Measurements from ENCODE around the gene MMP15.
A peak's percentile ranks its signal among the peaks of the same experiment; 100 is the strongest.

The MMP15 gene

GRCh38 chr16:58034128-58034685, 8.7 kb downstream of the MMP15 start:
- no peak for DNase-seq

DNA sequence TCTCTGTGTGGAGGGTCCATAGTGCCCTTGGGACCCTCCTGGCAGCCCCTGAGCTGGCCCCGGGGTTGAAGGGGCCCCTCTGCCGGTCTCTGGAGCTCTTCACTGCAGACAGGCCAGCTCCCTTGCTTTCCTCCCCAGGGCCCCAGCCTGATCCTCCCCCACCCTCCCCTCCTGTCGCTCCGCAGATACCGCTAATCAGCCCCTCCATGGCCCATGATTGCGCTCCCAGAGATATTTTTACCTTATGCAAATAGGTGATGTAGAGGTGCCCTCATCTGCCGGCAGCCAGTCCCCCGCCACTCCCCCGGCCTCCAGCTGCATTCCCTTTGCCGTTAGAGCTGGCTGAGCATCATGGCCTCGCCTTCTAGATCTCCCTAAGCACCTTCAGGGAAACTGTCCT, 9.2 kb downstream of the MMP15 start:
- no peak for DNase-seq

- peak in 1 of 56 donors; percentile 17 for DNase-seq
Measured at GRCh38 chr16:58035356-58036170, 10.0 kb downstream of the MMP15 start.

DNA sequence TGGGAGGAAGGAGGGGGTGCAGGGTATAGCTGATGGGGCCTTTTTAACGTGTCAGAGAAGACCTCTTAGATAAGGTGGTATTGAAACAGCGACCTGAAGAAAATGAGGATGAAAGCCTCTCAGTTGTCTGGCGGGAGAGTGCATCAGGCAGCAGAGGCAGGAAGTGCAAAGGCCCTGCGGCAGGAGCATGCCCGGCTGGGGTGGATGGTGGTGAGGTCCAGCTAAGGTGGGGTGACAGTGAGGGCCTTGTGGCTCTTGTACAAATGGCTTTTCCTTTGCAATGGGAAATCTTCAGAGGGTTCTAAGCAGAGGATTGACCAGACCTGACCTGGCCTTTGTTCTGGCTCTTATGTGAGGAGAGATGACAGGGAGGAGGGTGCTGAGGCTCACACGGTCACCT, 11.4 kb downstream of the MMP15 start:
- no peak for DNase-seq

DNA sequence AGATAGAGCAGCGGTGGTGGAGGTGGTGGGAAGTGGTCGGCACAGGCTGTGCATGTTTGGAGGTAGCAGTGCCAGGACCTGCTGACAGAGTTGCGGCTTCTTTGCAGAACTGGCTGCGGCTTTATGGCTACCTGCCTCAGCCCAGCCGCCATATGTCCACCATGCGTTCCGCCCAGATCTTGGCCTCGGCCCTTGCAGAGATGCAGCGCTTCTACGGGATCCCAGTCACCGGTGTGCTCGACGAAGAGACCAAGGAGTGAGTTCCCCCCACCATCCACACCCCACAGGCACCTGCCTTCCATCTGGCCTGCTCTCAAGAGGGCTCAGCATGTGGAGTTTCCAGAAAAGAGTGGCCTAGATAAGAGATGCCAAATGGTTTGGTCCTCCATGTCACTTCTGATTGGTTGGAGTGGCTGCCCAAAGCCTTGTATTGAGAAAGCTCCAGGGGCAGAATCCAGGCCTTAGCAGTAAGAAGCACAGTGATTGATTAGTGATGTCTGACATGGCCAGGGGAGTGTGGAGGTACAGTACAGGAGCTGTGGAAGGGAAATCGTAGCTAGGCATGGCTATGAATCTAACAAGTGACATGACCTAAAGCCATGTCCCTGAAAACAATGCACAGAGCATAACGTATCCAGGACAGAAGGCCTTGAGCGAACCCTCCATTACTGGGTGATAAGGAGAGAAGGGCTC, 12.0 kb downstream of the MMP15 start:
- no peak for DNase-seq

GRCh38 chr16:58038219-58038641, 12.7 kb downstream of the MMP15 start:
- no peak for DNase-seq

DNA sequence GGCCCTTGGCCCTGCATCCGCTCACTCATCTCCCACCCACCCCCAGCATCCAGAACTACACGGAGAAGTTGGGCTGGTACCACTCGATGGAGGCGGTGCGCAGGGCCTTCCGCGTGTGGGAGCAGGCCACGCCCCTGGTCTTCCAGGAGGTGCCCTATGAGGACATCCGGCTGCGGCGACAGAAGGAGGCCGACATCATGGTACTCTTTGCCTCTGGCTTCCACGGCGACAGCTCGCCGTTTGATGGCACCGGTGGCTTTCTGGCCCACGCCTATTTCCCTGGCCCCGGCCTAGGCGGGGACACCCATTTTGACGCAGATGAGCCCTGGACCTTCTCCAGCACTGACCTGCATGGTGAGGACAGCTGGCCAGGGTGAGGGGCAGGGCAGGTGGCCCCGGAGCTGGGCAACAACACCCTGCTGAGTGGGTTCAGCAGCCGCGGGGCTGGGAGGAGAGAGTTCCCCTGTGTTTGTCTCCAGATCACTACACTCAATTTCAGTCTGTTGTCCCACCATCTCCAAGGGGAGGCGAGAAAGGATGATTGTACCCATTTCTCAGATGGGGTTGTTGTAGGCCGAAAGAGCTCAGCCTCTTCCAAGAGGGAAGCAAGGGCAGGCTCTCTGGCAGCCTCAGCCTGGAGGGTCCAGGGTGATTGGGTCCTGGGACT, 14.4 kb downstream of the MMP15 start:
- no peak for DNase-seq

DNA sequence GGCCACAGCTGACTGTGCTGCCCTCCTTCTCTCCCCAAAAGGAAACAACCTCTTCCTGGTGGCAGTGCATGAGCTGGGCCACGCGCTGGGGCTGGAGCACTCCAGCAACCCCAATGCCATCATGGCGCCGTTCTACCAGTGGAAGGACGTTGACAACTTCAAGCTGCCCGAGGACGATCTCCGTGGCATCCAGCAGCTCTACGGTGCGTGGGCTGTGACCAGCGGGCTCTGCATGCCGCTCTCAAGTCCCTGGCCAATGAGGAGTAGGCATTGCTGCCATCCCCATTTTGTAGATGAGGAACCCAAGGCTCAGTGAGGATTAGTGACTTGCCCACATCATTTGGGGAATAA, 14.9 kb downstream of the MMP15 start:
- DNase-seq = no peak

- no peak for DNase-seq
Measured at GRCh38 chr16:58040945-58041627, 15.5 kb downstream of the MMP15 start.

DNA sequence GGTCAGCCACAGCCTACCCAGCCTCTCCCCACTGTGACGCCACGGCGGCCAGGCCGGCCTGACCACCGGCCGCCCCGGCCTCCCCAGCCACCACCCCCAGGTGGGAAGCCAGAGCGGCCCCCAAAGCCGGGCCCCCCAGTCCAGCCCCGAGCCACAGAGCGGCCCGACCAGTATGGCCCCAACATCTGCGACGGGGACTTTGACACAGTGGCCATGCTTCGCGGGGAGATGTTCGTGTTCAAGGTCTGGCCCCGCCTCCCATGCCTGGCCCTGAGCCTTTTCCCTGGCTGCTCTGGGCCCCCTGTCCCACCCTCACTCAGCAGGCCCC, 16.0 kb downstream of the MMP15 start:
- no peak for DNase-seq

GRCh38 chr16:58042001-58042885, 16.7 kb downstream of the MMP15 start:
- no peak for DNase-seq

DNA sequence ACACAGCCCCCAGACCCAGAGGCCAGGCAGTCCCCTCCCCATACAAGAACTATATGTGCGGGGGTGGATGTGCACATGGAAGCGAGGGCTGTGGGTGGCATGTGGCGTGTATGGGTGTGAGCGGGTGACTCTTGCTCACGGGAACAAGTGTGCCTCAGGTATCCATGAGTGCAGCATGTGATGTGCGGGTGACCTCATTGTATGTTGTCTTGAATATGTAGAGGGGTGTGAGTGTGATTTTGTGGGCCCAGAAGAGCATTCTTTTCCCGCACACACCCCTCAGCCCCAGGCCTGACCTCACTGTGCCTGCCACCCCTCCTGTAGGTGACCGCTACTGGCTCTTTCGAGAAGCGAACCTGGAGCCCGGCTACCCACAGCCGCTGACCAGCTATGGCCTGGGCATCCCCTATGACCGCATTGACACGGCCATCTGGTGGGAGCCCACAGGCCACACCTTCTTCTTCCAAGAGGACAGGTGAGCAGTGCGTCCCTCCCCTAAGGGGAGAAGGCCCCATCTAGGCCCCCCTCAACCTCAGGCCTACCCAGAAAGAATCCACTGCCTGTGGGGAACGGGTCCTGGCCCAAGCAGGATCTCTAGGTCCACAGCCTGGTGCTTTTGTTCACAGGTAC, 17.4 kb downstream of the MMP15 start:
- DNase-seq = no peak

- no peak for DNase-seq
Measured at GRCh38 chr16:58043571-58044155, 18.1 kb downstream of the MMP15 start.

DNA sequence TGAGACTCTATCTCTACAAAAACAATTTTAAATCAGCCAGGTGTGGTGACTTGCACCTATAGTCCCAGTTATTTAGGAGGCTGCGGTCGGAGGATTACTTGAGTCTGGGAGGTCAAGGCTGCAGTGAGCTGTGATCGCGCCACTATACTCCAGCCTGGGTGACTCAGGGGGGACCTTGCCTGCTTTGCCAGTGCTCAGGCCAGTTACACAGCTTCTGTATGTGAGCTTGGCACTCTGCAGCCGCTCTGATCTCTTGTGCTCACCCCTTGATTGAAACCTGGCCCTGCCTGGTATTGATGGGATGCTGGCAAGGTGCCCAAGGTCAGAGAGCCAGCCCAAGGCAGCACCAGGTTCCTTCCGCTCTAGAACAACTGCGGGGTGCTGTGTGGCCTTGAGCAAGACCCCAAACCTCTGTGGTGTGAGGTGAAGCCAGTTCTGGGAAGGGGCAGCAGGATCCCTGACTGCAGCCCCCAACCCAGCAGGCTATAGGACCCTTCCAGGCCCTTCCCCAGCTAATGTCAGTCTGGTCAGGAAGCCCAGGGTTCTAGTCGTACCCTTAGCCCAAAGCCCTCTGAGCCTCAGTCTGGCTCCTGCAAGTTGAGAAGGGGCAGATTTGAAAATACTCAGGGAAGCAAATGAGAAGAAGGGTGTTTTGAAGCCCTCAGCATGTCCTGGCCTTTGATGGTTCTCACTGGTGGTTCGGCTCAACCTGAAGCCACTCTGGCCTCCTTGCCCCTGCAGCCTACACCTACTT, 18.9 kb downstream of the MMP15 start:
- DNase-seq = no peak

DNA sequence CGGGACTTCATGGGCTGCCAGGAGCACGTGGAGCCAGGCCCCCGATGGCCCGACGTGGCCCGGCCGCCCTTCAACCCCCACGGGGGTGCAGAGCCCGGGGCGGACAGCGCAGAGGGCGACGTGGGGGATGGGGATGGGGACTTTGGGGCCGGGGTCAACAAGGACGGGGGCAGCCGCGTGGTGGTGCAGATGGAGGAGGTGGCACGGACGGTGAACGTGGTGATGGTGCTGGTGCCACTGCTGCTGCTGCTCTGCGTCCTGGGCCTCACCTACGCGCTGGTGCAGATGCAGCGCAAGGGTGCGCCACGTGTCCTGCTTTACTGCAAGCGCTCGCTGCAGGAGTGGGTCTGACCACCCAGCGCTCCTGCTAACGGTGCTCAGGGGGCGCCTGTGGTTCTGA, 19.5 kb downstream of the MMP15 start:
- no peak for DNase-seq

- DNase-seq = no peak
Measured at GRCh38 chr16:58046054-58046881, 20.7 kb downstream of the MMP15 start.

- DNase-seq = no peak
Measured at GRCh38 chr16:58046936-58047335, 21.4 kb downstream of the MMP15 start.
